GM23248 (cell line): ENCODE results near the gene MAGI3. TPM values are rescaled to one million over a fixed set of nuclear protein-coding genes. Genes with fewer than 3 reads are reported as not detected.

Experiments
- DNase-seq: peaks from one replicate; pipeline ENCODE4 v3.0.0-alpha.2; 2015
- H2AFZ ChIP-seq: fragments of 200-600 bp; sonication (generic); 2 replicates; pipeline ENCODE4 v1.6.1; 2016; ENCODE audit warnings: antibody characterized with exemption
- H3F3A ChIP-seq: fragments of 200-600 bp; sonication (generic); 2 replicates; pipeline ENCODE4 v1.6.1; 2016; ENCODE audit warnings: mild to moderate bottlenecking, antibody characterized with exemption, mixed run types; ENCODE audit not compliant: insufficient read depth
- H3K27ac ChIP-seq: fragments of 200-600 bp; sonication (generic); 2 replicates; pipeline ENCODE4 v1.5.1; 2016; ENCODE audit warnings: mild to moderate bottlenecking
- H3K27me3 ChIP-seq: fragments of 200-600 bp; sonication (generic); replicated peaks from 2 replicates; pipeline ENCODE4 v1.6.1; 2016; ENCODE audit warnings: mild to moderate bottlenecking; ENCODE audit not compliant: insufficient read depth
- H3K36me3 ChIP-seq: fragments of 200-600 bp; sonication (generic); 2 replicates; pipeline ENCODE4 v1.6.1; 2016; ENCODE audit warnings: low read depth, mild to moderate bottlenecking
- H3K4me1 ChIP-seq: fragments of 200-600 bp; sonication (generic); 2 replicates; pipeline ENCODE4 v1.6.1; 2016; ENCODE audit warnings: mild to moderate bottlenecking; ENCODE audit not compliant: insufficient read depth
- H3K4me2 ChIP-seq: fragments of 200-600 bp; sonication (generic); one replicate; pipeline ENCODE4 v1.6.1; 2016; ENCODE audit warnings: mild to moderate bottlenecking; ENCODE audit not compliant: unreplicated experiment
- H3K4me3 ChIP-seq: fragments of 200-600 bp; sonication (generic); 2 replicates; pipeline ENCODE4 v1.5.1; 2016; ENCODE audit warnings: mild to moderate bottlenecking
- H3K79me2 ChIP-seq: fragments of 200-600 bp; sonication (generic); 2 replicates; pipeline ENCODE4 v1.6.1; 2016; ENCODE audit warnings: mild to moderate bottlenecking; ENCODE audit not compliant: insufficient read depth
- H3K9ac ChIP-seq: fragments of 200-600 bp; sonication (generic); 2 replicates; pipeline ENCODE4 v1.6.1; 2016; ENCODE audit warnings: mild to moderate bottlenecking
- H3K9me2 ChIP-seq: fragments of 200-600 bp; sonication (generic); 2 replicates; pipeline ENCODE4 v1.6.1; 2016; ENCODE audit warnings: mixed run types, mild to moderate bottlenecking, moderate library complexity; ENCODE audit not compliant: insufficient read depth
- H3K9me3 ChIP-seq: fragments of 200-600 bp; sonication (generic); one replicate; pipeline ENCODE4 v1.6.1; 2017; ENCODE audit warnings: low read depth
- H4K20me1 ChIP-seq: fragments of 200-600 bp; sonication (generic); 2 replicates; pipeline ENCODE4 v1.6.0; 2016; ENCODE audit not compliant: insufficient read depth
- EZH2 ChIP-seq: fragments of 200-600 bp; sonication (generic); IDR thresholded peaks from 2 replicates; pipeline ENCODE4 v1.6.1; 2018; ENCODE audit warnings: antibody characterized with exemption, mild to moderate bottlenecking; ENCODE audit not compliant: insufficient read depth, poor library complexity, severe bottlenecking
- EZH2phosphoT487 ChIP-seq: fragments of 200-600 bp; sonication (generic); IDR thresholded peaks from 2 replicates; pipeline ENCODE4 v1.6.1; 2018; ENCODE audit warnings: antibody characterized with exemption, moderate library complexity, mild to moderate bottlenecking, low read depth; ENCODE audit not compliant: insufficient read depth
- WGBS, 2 experiments: methylation state at CpG; one replicate each; pipeline ENCODE4 v1.1.6; 2015 to 2017; ENCODE audit warnings: low lambda C conversion rate in 2 of 2, low coverage in 1 of 2; ENCODE audit errors: missing lambda C conversion rate in 2 of 2; 5-methylcytosine and 5-hydroxymethylcytosine counted together
- in situ Hi-C: fragments of 300-500 bp; cut with MboI; formaldehyde crosslinking; loops from 2 replicates; pipeline ENCODE4 v1.15.0; 2020
- polyA plus RNA-seq: library from polyadenylated mRNA; unstranded; fragments of >200 nt; fragmentation: Nextera tagmentation; extraction: Ambion mirVana; gene quantifications from 2 replicates; pipeline ENCODE4 v1.2.1, GENCODE V29; 2016
- total RNA-seq: library from RNA; depleted of rRNA; stranded (reverse); fragments of >200 nt; shearing (Covaris generic); gene quantifications from 2 replicates; pipeline ENCODE4 v1.2.3, GENCODE V29; 2014

Gene MAGI3
- total and polyA plus RNA-seq, 2 experiments from 2014 or later: 1.9 to 7.2 TPM

DNA sequence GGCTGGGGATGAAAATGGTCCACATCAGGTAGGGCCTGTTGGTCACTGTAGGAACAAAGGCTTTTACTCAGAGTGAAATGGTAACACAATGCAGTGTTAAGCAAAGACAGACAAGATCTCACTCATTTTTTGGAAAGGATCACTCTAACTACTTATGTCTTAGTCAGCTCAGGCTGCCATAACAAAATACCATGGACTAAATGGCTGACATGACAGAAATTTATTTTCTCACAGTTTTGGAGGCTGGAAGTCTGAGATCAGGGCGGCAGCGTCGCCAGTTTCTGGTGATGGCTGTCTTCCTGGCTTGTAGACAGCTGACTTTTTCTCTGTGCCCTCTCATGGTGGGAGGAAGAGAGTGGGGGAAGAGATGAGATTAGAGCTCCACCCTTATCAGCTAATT is 10.2 kb upstream of the MAGI3 start:
- Histone ChIP-seq H2AFZ (no peak overlapping the region), H3K4me1 (no peaks in the 10 kb centered on the region), H3K9ac (no peak overlapping the region), H3K9me2 (no peaks in the 10 kb centered on the region), H4K20me1 (no peaks in the 10 kb centered on the region), H3K4me2 (no peak overlapping the region), H3K79me2 (no peaks in the 10 kb centered on the region), H3K36me3 (no peaks in the 10 kb centered on the region), H3K27me3 (no peaks in the 10 kb centered on the region), H3K9me3 (no peaks in the 10 kb centered on the region), H3K27ac (no peak overlapping the region), H3K4me3 (no peak overlapping the region), H3F3A (no peaks in the 10 kb centered on the region)
- TF ChIP-seq EZH2 (no peak), EZH2phosphoT487 (no peak)
- in situ Hi-C loops: no loop called here
- WGBS, 2 experiments: 98 to 100% methylated on average over 3 of the region's 3 CpGs
- no peak for DNase-seq

DNA sequence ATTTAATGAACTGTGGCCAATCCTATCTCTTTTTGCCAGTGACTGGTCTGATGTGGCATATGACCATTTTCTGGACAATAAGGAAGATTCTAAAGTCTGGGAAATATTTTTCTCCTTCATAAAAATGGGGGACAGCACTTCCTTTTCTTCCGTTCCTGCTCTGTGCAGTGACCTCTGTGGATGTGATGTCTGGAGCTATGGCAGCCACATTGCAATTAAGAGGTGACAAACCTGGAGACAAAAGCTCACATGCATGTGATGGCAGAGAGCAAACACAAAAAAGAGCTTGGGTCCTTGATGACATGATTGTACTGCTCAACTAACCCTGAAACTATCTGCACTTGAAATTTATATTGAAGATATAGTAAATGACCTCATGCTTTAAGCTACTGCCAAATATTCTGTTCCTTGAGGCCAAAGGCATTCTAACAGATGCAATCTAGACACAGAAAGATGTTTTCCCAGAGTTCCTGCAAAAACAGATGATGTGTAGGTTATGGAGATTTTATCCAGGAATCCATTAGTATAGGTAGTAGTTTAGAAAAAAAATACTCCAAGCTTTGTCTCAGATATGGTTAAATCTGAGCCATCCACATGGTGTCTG is 2.2 kb upstream of the MAGI3 start:
- in situ Hi-C loops: no loop called here
- peaks cover 18% of the 10 kb centered on the region for H3K4me1 ChIP-seq
- no peaks in the 10 kb centered on the region for H3K36me3 ChIP-seq
- no peak overlapping the region for H3K27ac ChIP-seq
- H3K9ac ChIP-seq: no peak overlapping the region
- H3K27me3 ChIP-seq: no peaks in the 10 kb centered on the region
- no peaks in the 10 kb centered on the region for H3K9me2 ChIP-seq
- no peak overlapping the region for H2AFZ ChIP-seq
- H3K9me3 ChIP-seq: no peaks in the 10 kb centered on the region
- WGBS, 2 experiments: 94 to 100% methylated on average over 1 of the region's 1 CpG
- H3K4me3 ChIP-seq: no peak overlapping the region
- no peaks in the 10 kb centered on the region for H4K20me1 ChIP-seq
- peaks cover 8% of the 10 kb centered on the region for H3F3A ChIP-seq
- H3K79me2 ChIP-seq: peaks cover 23% of the 10 kb centered on the region
- TF ChIP-seq EZH2phosphoT487: no peak
- no peak for TF ChIP-seq EZH2
- DNase-seq: peak; percentile 8
- H3K4me2 ChIP-seq: no peak overlapping the region

DNA sequence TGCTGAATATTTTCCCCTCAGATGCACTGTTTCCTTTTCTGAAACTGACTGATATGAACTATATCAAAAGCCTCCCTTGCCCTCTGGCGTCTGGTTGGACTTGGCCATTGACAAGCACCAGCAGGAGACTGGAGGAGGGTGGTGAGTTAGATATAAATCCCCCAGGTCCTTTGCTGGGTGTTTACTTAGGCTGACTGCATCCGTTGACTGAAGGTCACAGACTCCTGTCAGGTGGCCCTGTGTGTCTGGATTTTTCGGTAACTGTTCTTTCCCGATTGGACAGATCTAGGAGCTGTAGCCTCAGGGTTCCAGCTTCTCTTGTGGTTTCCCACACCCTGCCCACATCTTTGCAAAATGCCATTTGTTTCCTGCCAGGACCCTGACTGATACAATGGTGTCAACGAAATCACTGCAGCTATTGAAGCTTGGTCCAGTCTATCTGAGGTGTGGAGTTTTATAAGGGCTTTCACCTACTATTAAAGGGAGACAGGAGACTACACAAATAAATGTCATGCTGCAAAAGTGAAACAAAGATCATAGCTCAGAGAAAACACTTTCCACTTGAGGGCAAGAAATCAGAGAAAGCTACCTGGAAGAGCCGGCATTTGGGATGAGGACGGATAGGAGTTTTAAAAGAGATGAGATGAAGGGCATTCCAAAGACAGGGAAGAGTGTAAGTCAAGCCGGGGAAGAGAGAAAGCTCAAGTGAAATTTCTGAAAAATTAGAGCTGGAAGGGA is 1.5 kb upstream of the MAGI3 start:
- H3K4me3 ChIP-seq: peak overlapping the region; percentile 91
- TF ChIP-seq EZH2phosphoT487: no peak
- TF ChIP-seq EZH2: no peak
- H4K20me1 ChIP-seq: no peaks in the 10 kb centered on the region
- peaks cover 30% of the 10 kb centered on the region for H3K79me2 ChIP-seq
- peak; percentile 10 for DNase-seq
- peak overlapping the region; percentile 98 for H2AFZ ChIP-seq
- H3K27me3 ChIP-seq: no peaks in the 10 kb centered on the region
- peaks cover 11% of the 10 kb centered on the region for H3F3A ChIP-seq
- no peaks in the 10 kb centered on the region for H3K36me3 ChIP-seq
- no peak overlapping the region for H3K27ac ChIP-seq
- peak overlapping the region; percentile 91 for H3K4me2 ChIP-seq
- 50 to 52% methylated on average over 8 of the region's 8 CpGs for WGBS, 2 experiments
- in situ Hi-C loops: no loop called here
- H3K9me2 ChIP-seq: no peaks in the 10 kb centered on the region
- peaks cover 24% of the 10 kb centered on the region for H3K4me1 ChIP-seq
- peak overlapping the region; percentile 85 for H3K9ac ChIP-seq
- no peaks in the 10 kb centered on the region for H3K9me3 ChIP-seq

DNA sequence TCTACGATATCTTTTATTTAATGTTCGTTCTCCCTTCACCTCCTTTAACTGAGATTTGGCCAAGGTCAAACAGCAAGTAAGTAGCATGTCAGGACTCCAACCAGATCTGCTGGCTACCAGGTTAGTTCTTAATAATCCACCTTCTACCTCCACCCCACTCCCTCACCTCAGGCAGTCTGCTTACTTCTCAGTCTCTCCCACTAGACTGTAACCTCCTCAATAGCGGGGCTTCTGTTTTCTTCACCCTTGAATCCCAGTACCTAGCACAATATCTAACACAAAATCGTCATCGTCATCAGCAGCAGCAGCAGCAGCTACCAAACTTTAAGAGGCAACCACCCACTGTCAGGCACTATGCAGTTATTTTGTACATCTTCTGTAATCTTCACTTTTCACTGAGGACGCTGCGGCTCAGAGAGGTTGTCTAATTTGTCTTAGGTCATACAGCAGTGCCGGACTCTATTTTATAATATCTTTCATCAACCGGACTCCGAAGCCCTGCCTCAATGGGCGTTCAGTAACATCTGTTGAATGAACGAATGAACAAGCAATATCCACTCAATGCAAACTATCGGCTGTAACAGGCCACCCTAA is 859 bp upstream of the MAGI3 start:
- Histone ChIP-seq H3K9me3 (no peaks in the 10 kb centered on the region), H3K79me2 (peaks cover 36% of the 10 kb centered on the region), H3K36me3 (no peaks in the 10 kb centered on the region), H3K27ac (peak overlapping the region; percentile 69), H3K4me1 (peaks cover 27% of the 10 kb centered on the region), H3K4me3 (peak overlapping the region; percentile 91), H4K20me1 (no peaks in the 10 kb centered on the region), H3K9ac (peak overlapping the region; percentile 85), H3K27me3 (no peaks in the 10 kb centered on the region), H3K4me2 (peak overlapping the region; percentile 91), H3F3A (peaks cover 11% of the 10 kb centered on the region), H3K9me2 (no peaks in the 10 kb centered on the region), H2AFZ (peak overlapping the region; percentile 98)
- WGBS, 2 experiments: 2% methylated on average over 13 of the region's 13 CpGs
- TF ChIP-seq EZH2 (no peak), EZH2phosphoT487 (no peak)
- in situ Hi-C loops: no loop called here
- DNase-seq: no peak
